SK-N-MC (cell line): Measurements from ENCODE around the gene TPPP2.

Source experiments
- EZH2 ChIP-seq: fragments of 200-600 bp; sonication (generic); IDR thresholded peaks from one replicate; pipeline ENCODE4 v1.6.1; 2017; ENCODE audit warnings: antibody characterized with exemption
- POLR2AphosphoS5 ChIP-seq: IDR thresholded peaks from 2 replicates; pipeline ENCODE4 v1.6.1; 2012; ENCODE audit warnings: mild to moderate bottlenecking, low read depth, low read length, borderline replicate concordance

DNA sequence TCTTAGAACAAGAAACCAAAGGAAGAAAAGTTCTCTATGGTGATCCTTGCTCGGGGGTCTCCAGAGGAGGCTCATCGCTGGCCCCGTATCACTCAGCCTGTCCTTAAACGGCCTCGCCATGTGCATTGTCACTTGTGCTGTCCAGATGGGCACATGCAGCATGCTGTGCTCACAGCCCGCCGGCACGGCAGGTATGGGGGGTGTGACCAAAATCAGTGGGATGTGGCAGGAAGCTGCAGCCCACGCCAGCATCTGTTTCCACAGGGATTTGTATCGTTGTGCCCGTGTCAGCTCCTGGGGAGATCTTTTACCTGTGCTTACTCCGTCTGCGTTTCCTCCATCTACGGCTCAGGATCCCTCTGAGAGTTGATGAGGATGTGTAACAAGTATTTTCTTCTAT lies 33.5 kb upstream of the TPPP2 start:
- TF ChIP-seq EZH2 (no peak), POLR2AphosphoS5 (no peak)
